ENCODE data around the gene DVL2.
A peak's percentile ranks its signal among the peaks of the same experiment; 100 is the strongest.

The DVL2 gene

DNA sequence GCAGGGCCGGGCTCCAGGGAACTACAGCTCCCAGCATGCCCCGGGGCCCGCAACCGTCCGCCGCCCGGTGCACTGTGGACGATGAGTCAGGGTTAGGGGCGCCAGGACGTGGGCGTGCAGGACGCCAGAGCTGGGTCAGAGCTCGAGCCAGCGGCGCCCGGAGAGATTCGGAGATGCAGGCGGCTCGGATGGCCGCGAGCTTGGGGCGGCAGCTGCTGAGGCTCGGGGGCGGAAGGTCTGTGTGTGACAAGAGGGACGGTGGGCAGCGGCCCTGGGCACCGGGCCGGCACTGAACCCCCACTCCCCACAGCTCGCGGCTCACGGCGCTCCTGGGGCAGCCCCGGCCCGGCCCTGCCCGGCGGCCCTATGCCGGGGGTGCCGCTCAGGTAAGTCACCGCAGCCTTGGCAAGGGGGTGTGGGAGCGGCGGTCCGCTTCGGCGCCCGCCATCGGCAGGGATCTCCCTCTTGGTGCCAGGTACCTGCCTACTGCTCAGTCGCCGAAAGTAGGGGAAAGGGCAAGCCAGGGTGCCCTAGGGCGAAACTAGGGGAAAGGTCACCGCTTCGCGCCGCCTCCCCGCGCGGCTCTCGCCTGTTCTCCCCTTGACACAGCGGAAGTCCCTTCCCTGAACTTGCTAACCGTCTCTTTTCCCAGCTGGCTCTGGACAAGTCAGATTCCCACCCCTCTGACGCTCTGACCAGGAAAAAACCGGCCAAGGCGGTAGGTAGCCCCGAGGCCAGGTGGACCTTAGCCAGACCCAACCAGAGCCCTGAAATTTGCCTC, 14.3 kb downstream of the DVL2 start, which contains the start of the genes ACADVL and DLG4:
Gene ACADVL (plus strand): TSS at position 127 of the 781 bp plus-strand sequence. CDS start 47 bp downstream, at position 174.
Gene DLG4 (minus strand): TSS at position 25 of the 781 bp plus-strand sequence.
- peak within 1 kb of the TSS; percentile 84 to 88 for H3K4me3 ChIP-seq (ENCODE audit: low read length in 2 of 2)
- peak within 1 kb of the TSS; percentile 99 for H3K27ac ChIP-seq (ENCODE audit: low read depth in 2 of 2, low read length in 2 of 2)
- H3K9ac ChIP-seq (ENCODE audit: low read depth in 1 of 2, low read length in 2 of 2) = peak within 1 kb of the TSS; percentile 92 to 98
- no peaks in the 10 kb centered on the region for H3K9me3 ChIP-seq (ENCODE audit: control insufficient read depth in 2 of 2, low read length in 2 of 2)
- peaks cover 35 to 37% of the 10 kb centered on the region in 2 donors for H3K36me3 ChIP-seq (ENCODE audit: control insufficient read depth in 2 of 2, insufficient read depth in 2 of 2, low read length in 2 of 2)
- peaks cover 41% of the 10 kb centered on the region in 2 donors for H3K4me1 ChIP-seq (ENCODE audit: control insufficient read depth in 2 of 2, insufficient read depth in 2 of 2, low read length in 2 of 2)
- no peaks in the 10 kb centered on the region for H3K27me3 ChIP-seq (ENCODE audit: control insufficient read depth in 2 of 2, insufficient read depth in 2 of 2, low read length in 2 of 2)

DNA sequence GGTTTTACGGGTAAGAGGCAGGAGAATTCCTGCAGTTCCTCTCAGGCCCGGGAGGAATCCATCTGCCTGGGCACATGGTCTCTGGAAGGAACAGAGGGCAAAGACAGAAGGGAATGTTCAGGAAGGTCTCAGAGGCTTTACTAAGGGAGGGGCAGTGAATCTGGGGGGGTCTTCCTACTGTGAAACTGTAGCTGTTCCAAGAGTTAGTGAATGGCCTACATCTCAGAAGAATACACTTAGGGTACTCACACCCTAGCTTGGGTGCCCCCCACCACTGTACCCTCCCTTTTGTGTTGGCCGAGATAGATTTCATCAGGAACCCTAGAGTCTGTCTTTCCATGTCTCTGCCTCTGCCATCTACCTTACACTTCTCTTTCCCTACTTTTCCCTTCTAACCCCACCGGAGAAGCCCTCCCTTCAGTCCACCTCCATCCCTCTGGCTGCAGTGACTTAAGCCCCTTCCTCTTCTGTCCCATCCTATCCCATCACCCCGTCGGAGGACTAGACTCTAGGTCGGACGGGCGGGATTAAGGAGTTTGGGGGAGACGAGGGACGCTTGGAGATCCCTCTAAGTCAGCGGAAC, 15.0 kb downstream of the DVL2 start:
- Histone ChIP-seq H3K4me1 (ENCODE audit: control insufficient read depth in 2 of 2, insufficient read depth in 2 of 2, low read length in 2 of 2) (peaks cover 41 to 45% of the 10 kb centered on the region in 2 donors), H3K4me3 (ENCODE audit: low read length in 2 of 2) (peak overlapping the region; percentile 84 to 88)

GRCh38 chr17:7218758-7219157, 15.6 kb downstream of the DVL2 start:
- Histone ChIP-seq H3K27me3 (ENCODE audit: control insufficient read depth in 2 of 2, insufficient read depth in 2 of 2, low read length in 2 of 2) (no peaks in the 10 kb centered on the region), H3K9me3 (ENCODE audit: control insufficient read depth in 2 of 2, low read length in 2 of 2) (no peaks in the 10 kb centered on the region), H3K4me1 (ENCODE audit: control insufficient read depth in 2 of 2, insufficient read depth in 2 of 2, low read length in 2 of 2) (peaks cover 45 to 48% of the 10 kb centered on the region in 2 donors), H3K4me3 (ENCODE audit: low read length in 2 of 2) (no peak overlapping the region), H3K36me3 (ENCODE audit: control insufficient read depth in 2 of 2, insufficient read depth in 2 of 2, low read length in 2 of 2) (peaks cover 26 to 27% of the 10 kb centered on the region in 2 donors), H3K27ac (ENCODE audit: low read depth in 2 of 2, low read length in 2 of 2) (peak overlapping the region in 1 of 2 donors; percentile 99), H3K9ac (ENCODE audit: low read depth in 1 of 2, low read length in 2 of 2) (no peak overlapping the region)

More for the DNA sequence above, 15.0 kb downstream of the DVL2 start:
- Histone ChIP-seq H3K27ac (ENCODE audit: low read depth in 2 of 2, low read length in 2 of 2) (peak overlapping the region; percentile 99), H3K9me3 (ENCODE audit: control insufficient read depth in 2 of 2, low read length in 2 of 2) (no peaks in the 10 kb centered on the region), H3K36me3 (ENCODE audit: control insufficient read depth in 2 of 2, insufficient read depth in 2 of 2, low read length in 2 of 2) (peaks cover 31 to 33% of the 10 kb centered on the region in 2 donors), H3K27me3 (ENCODE audit: control insufficient read depth in 2 of 2, insufficient read depth in 2 of 2, low read length in 2 of 2) (no peaks in the 10 kb centered on the region), H3K9ac (ENCODE audit: low read depth in 1 of 2, low read length in 2 of 2) (peak overlapping the region; percentile 92 to 98)

- H3K36me3 ChIP-seq (ENCODE audit: control insufficient read depth in 2 of 2, insufficient read depth in 2 of 2, low read length in 2 of 2) = peaks cover 20 to 21% of the 10 kb centered on the region in 2 donors
- H3K9me3 ChIP-seq (ENCODE audit: control insufficient read depth in 2 of 2, low read length in 2 of 2) = no peaks in the 10 kb centered on the region
- no peak overlapping the region for H3K9ac ChIP-seq (ENCODE audit: low read depth in 1 of 2, low read length in 2 of 2)
- peak overlapping the region in 1 of 2 donors; percentile 33 for H3K4me3 ChIP-seq (ENCODE audit: low read length in 2 of 2)
- H3K27me3 ChIP-seq (ENCODE audit: control insufficient read depth in 2 of 2, insufficient read depth in 2 of 2, low read length in 2 of 2) = no peaks in the 10 kb centered on the region
- peak overlapping the region; percentile 30 to 56 for H3K27ac ChIP-seq (ENCODE audit: low read depth in 2 of 2, low read length in 2 of 2)
- H3K4me1 ChIP-seq (ENCODE audit: control insufficient read depth in 2 of 2, insufficient read depth in 2 of 2, low read length in 2 of 2) = peaks cover 46 to 49% of the 10 kb centered on the region in 2 donors
These were observed 16.2 kb downstream of the DVL2 start for GRCh38 chr17:7218166-7218565.

DNA sequence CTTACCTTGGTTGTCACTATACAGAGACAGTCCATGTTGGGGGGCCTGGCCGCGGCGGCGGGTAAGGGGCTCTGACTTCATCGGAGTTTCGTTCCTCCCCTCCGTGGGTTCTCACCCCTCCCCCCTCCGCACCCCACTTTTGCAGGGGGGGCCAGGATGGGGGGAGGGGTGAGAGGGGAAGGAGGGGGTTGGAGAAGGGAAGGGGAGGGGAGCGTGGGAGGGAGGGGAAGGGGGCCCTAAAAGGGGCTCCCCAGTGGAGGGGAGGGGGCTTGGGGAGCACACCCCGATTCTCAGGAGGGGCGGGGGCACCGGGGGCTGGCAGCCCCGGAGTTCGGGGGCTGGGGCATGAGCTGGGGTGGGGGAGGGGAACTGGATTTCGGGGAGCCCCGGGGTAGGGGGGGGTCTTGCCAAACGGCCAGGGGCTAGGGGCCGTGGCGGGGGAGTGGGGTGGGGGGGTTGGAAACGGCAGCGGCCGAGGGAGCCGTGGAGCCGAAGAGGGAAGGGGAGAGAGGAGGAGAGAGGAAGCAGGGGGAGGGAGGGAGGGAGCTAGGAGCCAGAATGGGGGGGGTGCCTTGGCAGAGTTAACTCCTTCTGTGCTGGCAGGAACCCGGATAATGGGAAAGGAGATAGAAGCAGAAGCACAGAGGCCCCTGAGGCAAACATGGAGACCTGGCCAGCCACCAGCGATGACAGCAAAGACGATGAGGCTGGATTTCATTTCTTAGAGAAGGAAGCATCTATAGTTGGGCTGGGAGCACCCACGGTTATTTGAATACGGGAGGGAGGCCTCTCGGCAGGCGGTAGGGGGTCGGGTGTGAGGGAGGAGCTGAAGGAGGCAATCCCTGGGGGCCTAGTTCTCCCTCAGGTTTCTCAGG, 17.0 kb downstream of the DVL2 start:
- H3K4me1 ChIP-seq (ENCODE audit: control insufficient read depth in 2 of 2, insufficient read depth in 2 of 2, low read length in 2 of 2) = peaks cover 45 to 46% of the 10 kb centered on the region in 2 donors
- H3K9me3 ChIP-seq (ENCODE audit: control insufficient read depth in 2 of 2, low read length in 2 of 2) = no peaks in the 10 kb centered on the region
- peak overlapping the region; percentile 33 to 57 for H3K4me3 ChIP-seq (ENCODE audit: low read length in 2 of 2)
- H3K36me3 ChIP-seq (ENCODE audit: control insufficient read depth in 2 of 2, insufficient read depth in 2 of 2, low read length in 2 of 2) = peaks cover 12 to 13% of the 10 kb centered on the region in 2 donors
- peak overlapping the region; percentile 30 to 56 for H3K27ac ChIP-seq (ENCODE audit: low read depth in 2 of 2, low read length in 2 of 2)
- H3K27me3 ChIP-seq (ENCODE audit: control insufficient read depth in 2 of 2, insufficient read depth in 2 of 2, low read length in 2 of 2) = no peaks in the 10 kb centered on the region
- H3K9ac ChIP-seq (ENCODE audit: low read depth in 1 of 2, low read length in 2 of 2) = peak overlapping the region in 1 of 2 donors; percentile 26

GRCh38 chr17:7216242-7217112, 17.8 kb downstream of the DVL2 start:
- Histone ChIP-seq H3K9ac (ENCODE audit: low read depth in 1 of 2, low read length in 2 of 2) (no peak overlapping the region), H3K27me3 (ENCODE audit: control insufficient read depth in 2 of 2, insufficient read depth in 2 of 2, low read length in 2 of 2) (peaks cover 3 to 6% of the 10 kb centered on the region in 2 donors), H3K4me3 (ENCODE audit: low read length in 2 of 2) (peak overlapping the region in 1 of 2 donors; percentile 15), H3K36me3 (ENCODE audit: control insufficient read depth in 2 of 2, insufficient read depth in 2 of 2, low read length in 2 of 2) (peaks cover 4 to 5% of the 10 kb centered on the region in 2 donors), H3K4me1 (ENCODE audit: control insufficient read depth in 2 of 2, insufficient read depth in 2 of 2, low read length in 2 of 2) (peaks cover 37 to 40% of the 10 kb centered on the region in 2 donors), H3K27ac (ENCODE audit: low read depth in 2 of 2, low read length in 2 of 2) (peak overlapping the region in 1 of 2 donors; percentile 38), H3K9me3 (ENCODE audit: control insufficient read depth in 2 of 2, low read length in 2 of 2) (no peaks in the 10 kb centered on the region)

- Histone ChIP-seq H3K4me1 (ENCODE audit: control insufficient read depth in 2 of 2, insufficient read depth in 2 of 2, low read length in 2 of 2) (peaks cover 29 to 34% of the 10 kb centered on the region in 2 donors), H3K4me3 (ENCODE audit: low read length in 2 of 2) (peak overlapping the region in 1 of 2 donors; percentile 15), H3K9ac (ENCODE audit: low read depth in 1 of 2, low read length in 2 of 2) (no peak overlapping the region), H3K27me3 (ENCODE audit: control insufficient read depth in 2 of 2, insufficient read depth in 2 of 2, low read length in 2 of 2) (peaks cover 5 to 6% of the 10 kb centered on the region in 2 donors), H3K9me3 (ENCODE audit: control insufficient read depth in 2 of 2, low read length in 2 of 2) (no peaks in the 10 kb centered on the region), H3K27ac (ENCODE audit: low read depth in 2 of 2, low read length in 2 of 2) (peak overlapping the region in 1 of 2 donors; percentile 68), H3K36me3 (ENCODE audit: control insufficient read depth in 2 of 2, insufficient read depth in 2 of 2, low read length in 2 of 2) (no peaks in the 10 kb centered on the region)
These were observed 18.6 kb downstream of the DVL2 start for GRCh38 chr17:7215652-7216180.

GRCh38 chr17:7215136-7215638, 19.1 kb downstream of the DVL2 start:
- Histone ChIP-seq H3K27ac (ENCODE audit: low read depth in 2 of 2, low read length in 2 of 2) (peak overlapping the region in 1 of 2 donors; percentile 68), H3K9ac (ENCODE audit: low read depth in 1 of 2, low read length in 2 of 2) (no peak overlapping the region), H3K36me3 (ENCODE audit: control insufficient read depth in 2 of 2, insufficient read depth in 2 of 2, low read length in 2 of 2) (no peaks in the 10 kb centered on the region), H3K27me3 (ENCODE audit: control insufficient read depth in 2 of 2, insufficient read depth in 2 of 2, low read length in 2 of 2) (peaks cover 5 to 6% of the 10 kb centered on the region in 2 donors), H3K9me3 (ENCODE audit: control insufficient read depth in 2 of 2, low read length in 2 of 2) (no peaks in the 10 kb centered on the region), H3K4me3 (ENCODE audit: low read length in 2 of 2) (peak overlapping the region in 1 of 2 donors; percentile 78), H3K4me1 (ENCODE audit: control insufficient read depth in 2 of 2, insufficient read depth in 2 of 2, low read length in 2 of 2) (peaks cover 24 to 28% of the 10 kb centered on the region in 2 donors)

Measured in mucosa of rectum (tissue), 2 donors.